Measurements from ENCODE around the gene RAI1.

RAI1 gene

GRCh38 chr17:17741349-17742023, 60.2 kb downstream of the RAI1 start:
- Histone ChIP-seq H3K27me3 (ENCODE audit: control insufficient read depth in 1 of 2, insufficient read depth in 2 of 2, low read length in 2 of 2) (no peaks in the 10 kb centered on the region), H3K27ac (ENCODE audit: low read depth, low read length) (no peak overlapping the region), H3K9ac (ENCODE audit: low read depth in 1 of 2, low read length in 2 of 2) (no peak overlapping the region), H3K36me3 (ENCODE audit: control insufficient read depth in 1 of 2, insufficient read depth in 2 of 2, low read length in 2 of 2) (no peaks in the 10 kb centered on the region), H3K9me3 (ENCODE audit: control insufficient read depth in 1 of 2, low read length in 2 of 2) (no peaks in the 10 kb centered on the region), H3K4me3 (ENCODE audit: low read depth in 1 of 2, low read length in 2 of 2) (no peak overlapping the region), H3K4me1 (ENCODE audit: control insufficient read depth in 1 of 2, insufficient read depth in 2 of 2, low read length in 2 of 2) (peaks cover 24 to 30% of the 10 kb centered on the region in 2 donors)

GRCh38 chr17:17742133-17742621, 60.9 kb downstream of the RAI1 start:
- Histone ChIP-seq H3K9ac (ENCODE audit: low read depth in 1 of 2, low read length in 2 of 2) (no peak overlapping the region), H3K27ac (ENCODE audit: low read depth, low read length) (no peak overlapping the region), H3K4me3 (ENCODE audit: low read depth in 1 of 2, low read length in 2 of 2) (no peak overlapping the region), H3K9me3 (ENCODE audit: control insufficient read depth in 1 of 2, low read length in 2 of 2) (no peaks in the 10 kb centered on the region), H3K27me3 (ENCODE audit: control insufficient read depth in 1 of 2, insufficient read depth in 2 of 2, low read length in 2 of 2) (no peaks in the 10 kb centered on the region), H3K36me3 (ENCODE audit: control insufficient read depth in 1 of 2, insufficient read depth in 2 of 2, low read length in 2 of 2) (no peaks in the 10 kb centered on the region), H3K4me1 (ENCODE audit: control insufficient read depth in 1 of 2, insufficient read depth in 2 of 2, low read length in 2 of 2) (peaks cover 24 to 30% of the 10 kb centered on the region in 2 donors)

GRCh38 chr17:17742688-17743390, 61.6 kb downstream of the RAI1 start:
- Histone ChIP-seq H3K4me3 (ENCODE audit: low read depth in 1 of 2, low read length in 2 of 2) (no peak overlapping the region), H3K36me3 (ENCODE audit: control insufficient read depth in 1 of 2, insufficient read depth in 2 of 2, low read length in 2 of 2) (no peaks in the 10 kb centered on the region), H3K4me1 (ENCODE audit: control insufficient read depth in 1 of 2, insufficient read depth in 2 of 2, low read length in 2 of 2) (peaks cover 22 to 26% of the 10 kb centered on the region in 2 donors), H3K27ac (ENCODE audit: low read depth, low read length) (no peak overlapping the region), H3K9me3 (ENCODE audit: control insufficient read depth in 1 of 2, low read length in 2 of 2) (no peaks in the 10 kb centered on the region), H3K9ac (ENCODE audit: low read depth in 1 of 2, low read length in 2 of 2) (no peak overlapping the region), H3K27me3 (ENCODE audit: control insufficient read depth in 1 of 2, insufficient read depth in 2 of 2, low read length in 2 of 2) (no peaks in the 10 kb centered on the region)

GRCh38 chr17:17743391-17744112, 62.3 kb downstream of the RAI1 start:
- H3K36me3 ChIP-seq (ENCODE audit: control insufficient read depth in 1 of 2, insufficient read depth in 2 of 2, low read length in 2 of 2): no peaks in the 10 kb centered on the region
- H3K4me3 ChIP-seq (ENCODE audit: low read depth in 1 of 2, low read length in 2 of 2): no peak overlapping the region
- peaks cover 16 to 21% of the 10 kb centered on the region in 2 donors for H3K4me1 ChIP-seq (ENCODE audit: control insufficient read depth in 1 of 2, insufficient read depth in 2 of 2, low read length in 2 of 2)
- no peak overlapping the region for H3K9ac ChIP-seq (ENCODE audit: low read depth in 1 of 2, low read length in 2 of 2)
- H3K9me3 ChIP-seq (ENCODE audit: control insufficient read depth in 1 of 2, low read length in 2 of 2): no peaks in the 10 kb centered on the region
- no peaks in the 10 kb centered on the region for H3K27me3 ChIP-seq (ENCODE audit: control insufficient read depth in 1 of 2, insufficient read depth in 2 of 2, low read length in 2 of 2)
- no peak overlapping the region for H3K27ac ChIP-seq (ENCODE audit: low read depth, low read length)

- Histone ChIP-seq H3K4me3 (ENCODE audit: low read depth in 1 of 2, low read length in 2 of 2) (no peak overlapping the region), H3K36me3 (ENCODE audit: control insufficient read depth in 1 of 2, insufficient read depth in 2 of 2, low read length in 2 of 2) (no peaks in the 10 kb centered on the region), H3K9ac (ENCODE audit: low read depth in 1 of 2, low read length in 2 of 2) (no peak overlapping the region), H3K4me1 (ENCODE audit: control insufficient read depth in 1 of 2, insufficient read depth in 2 of 2, low read length in 2 of 2) (peaks cover 11 to 15% of the 10 kb centered on the region in 2 donors), H3K9me3 (ENCODE audit: control insufficient read depth in 1 of 2, low read length in 2 of 2) (no peaks in the 10 kb centered on the region), H3K27me3 (ENCODE audit: control insufficient read depth in 1 of 2, insufficient read depth in 2 of 2, low read length in 2 of 2) (no peaks in the 10 kb centered on the region), H3K27ac (ENCODE audit: low read depth, low read length) (no peak overlapping the region)
These were observed 62.9 kb downstream of the RAI1 start for GRCh38 chr17:17744116-17744515.

- H3K9ac ChIP-seq (ENCODE audit: low read depth in 1 of 2, low read length in 2 of 2): no peak overlapping the region
These were observed 64.5 kb downstream of the RAI1 start for GRCh38 chr17:17745476-17746455.

GRCh38 chr17:17748179-17748578, 66.9 kb downstream of the RAI1 start:
- Histone ChIP-seq H3K4me1 (ENCODE audit: control insufficient read depth in 1 of 2, insufficient read depth in 2 of 2, low read length in 2 of 2) (peaks cover 25 to 32% of the 10 kb centered on the region in 2 donors), H3K9ac (ENCODE audit: low read depth in 1 of 2, low read length in 2 of 2) (no peak overlapping the region), H3K27me3 (ENCODE audit: control insufficient read depth in 1 of 2, insufficient read depth in 2 of 2, low read length in 2 of 2) (no peaks in the 10 kb centered on the region), H3K9me3 (ENCODE audit: control insufficient read depth in 1 of 2, low read length in 2 of 2) (no peaks in the 10 kb centered on the region), H3K4me3 (ENCODE audit: low read depth in 1 of 2, low read length in 2 of 2) (no peak overlapping the region), H3K27ac (ENCODE audit: low read depth, low read length) (no peak overlapping the region), H3K36me3 (ENCODE audit: control insufficient read depth in 1 of 2, insufficient read depth in 2 of 2, low read length in 2 of 2) (no peaks in the 10 kb centered on the region)

More at GRCh38 chr17:17745476-17746455, 64.5 kb downstream of the RAI1 start:
- Histone ChIP-seq H3K9me3 (ENCODE audit: control insufficient read depth in 1 of 2, low read length in 2 of 2) (no peaks in the 10 kb centered on the region), H3K4me1 (ENCODE audit: control insufficient read depth in 1 of 2, insufficient read depth in 2 of 2, low read length in 2 of 2) (peaks cover 8 to 12% of the 10 kb centered on the region in 2 donors), H3K27ac (ENCODE audit: low read depth, low read length) (no peak overlapping the region), H3K4me3 (ENCODE audit: low read depth in 1 of 2, low read length in 2 of 2) (no peak overlapping the region), H3K36me3 (ENCODE audit: control insufficient read depth in 1 of 2, insufficient read depth in 2 of 2, low read length in 2 of 2) (no peaks in the 10 kb centered on the region), H3K27me3 (ENCODE audit: control insufficient read depth in 1 of 2, insufficient read depth in 2 of 2, low read length in 2 of 2) (no peaks in the 10 kb centered on the region)

GRCh38 chr17:17748604-17749003, 67.3 kb downstream of the RAI1 start:
- Histone ChIP-seq H3K4me1 (ENCODE audit: control insufficient read depth in 1 of 2, insufficient read depth in 2 of 2, low read length in 2 of 2) (peaks cover 29 to 33% of the 10 kb centered on the region in 2 donors), H3K9me3 (ENCODE audit: control insufficient read depth in 1 of 2, low read length in 2 of 2) (no peaks in the 10 kb centered on the region), H3K4me3 (ENCODE audit: low read depth in 1 of 2, low read length in 2 of 2) (no peak overlapping the region), H3K27ac (ENCODE audit: low read depth, low read length) (no peak overlapping the region), H3K36me3 (ENCODE audit: control insufficient read depth in 1 of 2, insufficient read depth in 2 of 2, low read length in 2 of 2) (no peaks in the 10 kb centered on the region), H3K9ac (ENCODE audit: low read depth in 1 of 2, low read length in 2 of 2) (no peak overlapping the region), H3K27me3 (ENCODE audit: control insufficient read depth in 1 of 2, insufficient read depth in 2 of 2, low read length in 2 of 2) (no peaks in the 10 kb centered on the region)

- Histone ChIP-seq H3K27ac (ENCODE audit: low read depth, low read length) (no peak overlapping the region), H3K4me1 (ENCODE audit: control insufficient read depth in 1 of 2, insufficient read depth in 2 of 2, low read length in 2 of 2) (peaks cover 33% of the 10 kb centered on the region in 2 donors), H3K9ac (ENCODE audit: low read depth in 1 of 2, low read length in 2 of 2) (no peak overlapping the region), H3K27me3 (ENCODE audit: control insufficient read depth in 1 of 2, insufficient read depth in 2 of 2, low read length in 2 of 2) (no peaks in the 10 kb centered on the region), H3K4me3 (ENCODE audit: low read depth in 1 of 2, low read length in 2 of 2) (no peak overlapping the region), H3K9me3 (ENCODE audit: control insufficient read depth in 1 of 2, low read length in 2 of 2) (no peaks in the 10 kb centered on the region), H3K36me3 (ENCODE audit: control insufficient read depth in 1 of 2, insufficient read depth in 2 of 2, low read length in 2 of 2) (no peaks in the 10 kb centered on the region)
These were observed 67.9 kb downstream of the RAI1 start for GRCh38 chr17:17749025-17749772.

Measured in duodenal mucosa (tissue), 2 donors.